Stimulated activated memory B cell treated with anti-CD40 and anti-IgM and Interleukin-4, amounts not matched to agents 10 μg/mL and 1 μg/mL and 100 μg/mL, for 72 hours (primary cell): ENCODE results near the gene NPAS3.

Source experiments
- ATAC-seq: fragments of 150-1000 bp; cut with Tn5 transposase; 2 replicates; pipeline ENCODE4 v1.10.0; 2021
- H3K27ac Mint-ChIP-seq: one replicate; pipeline ENCODE4 v1.8.0; 2022; ENCODE audit warnings: mild to moderate bottlenecking, mixed read lengths
- H3K27me3 Mint-ChIP-seq: one replicate; pipeline ENCODE4 v1.8.0; 2022; ENCODE audit warnings: mixed read lengths
- H3K36me3 Mint-ChIP-seq: one replicate; pipeline ENCODE4 v1.8.0; 2022; ENCODE audit warnings: mixed read lengths
- H3K4me1 Mint-ChIP-seq: one replicate; pipeline ENCODE4 v1.8.0; 2022; ENCODE audit warnings: mixed read lengths
- H3K4me3 Mint-ChIP-seq: one replicate; pipeline ENCODE4 v1.8.0; 2022; ENCODE audit warnings: mild to moderate bottlenecking, moderate library complexity, mixed read lengths
- H3K9me3 Mint-ChIP-seq: one replicate; pipeline ENCODE4 v1.8.0; 2022; ENCODE audit warnings: mixed read lengths

Gene NPAS3

GRCh38 chr14:32933629-32934072 lies 5.0 kb upstream of the NPAS3 start:
- Mint-ChIP-seq H3K4me3 (no peak overlapping the region), H3K27ac (no peak overlapping the region), H3K4me1 (peaks cover 11% of the 10 kb centered on the region), H3K27me3 (peaks cover 81% of the 10 kb centered on the region), H3K9me3 (no peaks in the 10 kb centered on the region), H3K36me3 (no peaks in the 10 kb centered on the region)
- no peak for ATAC-seq

GRCh38 chr14:32934073-32934880 lies 4.4 kb upstream of the NPAS3 start:
- Mint-ChIP-seq H3K4me1 (peaks cover 13% of the 10 kb centered on the region), H3K4me3 (no peak overlapping the region), H3K36me3 (no peaks in the 10 kb centered on the region), H3K27ac (no peak overlapping the region), H3K27me3 (peaks cover 85% of the 10 kb centered on the region), H3K9me3 (no peaks in the 10 kb centered on the region)
- ATAC-seq, result no peak

DNA sequence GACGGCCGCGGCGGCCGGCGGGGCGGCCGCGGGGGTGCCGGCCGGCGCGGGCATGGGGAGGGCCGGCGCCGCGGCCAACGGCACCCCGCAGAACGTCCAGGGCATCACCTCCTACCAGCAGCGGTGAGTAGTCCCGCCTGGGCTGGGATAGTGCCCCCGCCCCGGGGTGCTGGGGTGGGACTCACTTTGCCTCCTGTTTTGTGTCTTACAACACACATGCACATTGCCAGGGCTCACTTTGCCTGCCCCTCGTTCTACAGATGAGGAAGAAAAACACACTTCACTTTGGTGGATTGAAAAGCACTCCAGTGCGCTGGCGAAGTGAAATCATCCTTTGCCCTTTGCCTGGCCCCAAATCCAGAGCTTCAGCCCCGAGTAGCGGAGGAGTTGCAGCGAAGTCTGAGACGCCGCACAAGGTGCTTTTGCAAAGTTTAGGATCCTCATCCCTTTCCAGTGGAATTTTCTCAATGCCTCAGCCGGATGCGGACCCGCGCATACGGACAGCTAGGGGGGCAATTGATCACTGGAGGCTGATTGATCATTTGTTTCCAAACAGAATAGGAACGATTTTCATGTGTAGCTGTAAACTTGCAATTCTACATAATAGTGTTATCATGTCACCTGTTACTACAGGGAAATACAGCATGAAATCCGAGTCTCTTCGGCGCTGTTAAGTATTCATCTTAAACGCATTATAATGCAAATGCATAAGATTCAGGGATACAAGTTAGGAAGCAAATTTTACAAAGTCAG lies 3.6 kb upstream of the NPAS3 start:
- peaks cover 21% of the 10 kb centered on the region for H3K4me1 Mint-ChIP-seq
- H3K9me3 Mint-ChIP-seq, result no peaks in the 10 kb centered on the region
- no peak overlapping the region for H3K4me3 Mint-ChIP-seq
- no peak for ATAC-seq
- H3K36me3 Mint-ChIP-seq, result no peaks in the 10 kb centered on the region
- peaks cover 88% of the 10 kb centered on the region for H3K27me3 Mint-ChIP-seq
- no peak overlapping the region for H3K27ac Mint-ChIP-seq

DNA sequence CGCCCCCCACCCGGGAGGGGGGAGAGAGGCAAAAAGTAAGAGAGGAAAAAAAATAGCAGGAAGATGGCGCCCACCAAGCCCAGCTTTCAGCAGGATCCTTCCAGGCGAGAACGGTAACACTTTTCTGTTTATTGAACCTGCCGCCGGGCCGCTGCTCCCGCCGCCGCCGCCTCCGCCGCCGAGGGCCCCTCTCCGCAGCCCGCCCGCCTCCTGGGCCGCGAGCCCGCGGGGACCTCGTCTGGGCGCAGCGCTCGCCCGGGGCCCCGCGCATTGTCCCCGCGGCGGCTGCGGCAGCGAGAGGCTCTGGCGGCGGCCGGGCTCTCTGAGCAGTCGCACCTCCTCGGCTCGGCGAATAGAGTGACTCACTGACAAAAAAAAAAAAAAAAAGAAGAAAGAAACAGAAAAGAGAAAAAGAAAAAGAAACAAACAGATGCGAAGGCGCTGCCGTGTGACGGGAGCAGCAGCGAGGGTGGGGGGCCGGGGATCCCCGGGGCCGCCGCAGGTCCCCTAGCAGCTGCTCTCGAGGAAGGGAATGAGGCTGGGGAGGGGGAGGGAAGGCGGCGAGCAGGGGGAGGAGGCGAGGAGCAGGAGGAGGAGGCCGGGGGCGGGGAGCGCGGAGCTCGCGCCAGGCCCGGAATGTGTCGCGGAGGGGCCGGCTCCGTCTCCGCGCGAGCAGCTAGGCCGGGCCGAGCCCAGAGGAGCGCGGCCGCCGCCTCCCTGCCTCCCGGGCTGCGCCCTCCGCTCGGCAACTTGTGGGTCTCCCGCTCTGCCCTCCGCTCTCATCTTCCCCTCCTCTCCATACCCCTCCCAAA lies 781 bp downstream of the NPAS3 start:
- Mint-ChIP-seq H3K27me3 (peaks cover 73% of the 10 kb centered on the region), H3K36me3 (no peaks in the 10 kb centered on the region), H3K4me3 (peak overlapping the region; percentile 81), H3K9me3 (no peaks in the 10 kb centered on the region), H3K4me1 (peaks cover 20% of the 10 kb centered on the region), H3K27ac (no peak overlapping the region)
- peak; percentile 47 for ATAC-seq

- H3K36me3 Mint-ChIP-seq, result no peaks in the 10 kb centered on the region
- H3K27me3 Mint-ChIP-seq, result peaks cover 75% of the 10 kb centered on the region
- H3K9me3 Mint-ChIP-seq, result no peaks in the 10 kb centered on the region
- no peak overlapping the region for H3K27ac Mint-ChIP-seq
- no peak for ATAC-seq
- peaks cover 20% of the 10 kb centered on the region for H3K4me1 Mint-ChIP-seq
- H3K4me3 Mint-ChIP-seq, result peak overlapping the region; percentile 81
Observed at GRCh38 chr14:32940066-32940651, 1.5 kb downstream of the NPAS3 start.

DNA sequence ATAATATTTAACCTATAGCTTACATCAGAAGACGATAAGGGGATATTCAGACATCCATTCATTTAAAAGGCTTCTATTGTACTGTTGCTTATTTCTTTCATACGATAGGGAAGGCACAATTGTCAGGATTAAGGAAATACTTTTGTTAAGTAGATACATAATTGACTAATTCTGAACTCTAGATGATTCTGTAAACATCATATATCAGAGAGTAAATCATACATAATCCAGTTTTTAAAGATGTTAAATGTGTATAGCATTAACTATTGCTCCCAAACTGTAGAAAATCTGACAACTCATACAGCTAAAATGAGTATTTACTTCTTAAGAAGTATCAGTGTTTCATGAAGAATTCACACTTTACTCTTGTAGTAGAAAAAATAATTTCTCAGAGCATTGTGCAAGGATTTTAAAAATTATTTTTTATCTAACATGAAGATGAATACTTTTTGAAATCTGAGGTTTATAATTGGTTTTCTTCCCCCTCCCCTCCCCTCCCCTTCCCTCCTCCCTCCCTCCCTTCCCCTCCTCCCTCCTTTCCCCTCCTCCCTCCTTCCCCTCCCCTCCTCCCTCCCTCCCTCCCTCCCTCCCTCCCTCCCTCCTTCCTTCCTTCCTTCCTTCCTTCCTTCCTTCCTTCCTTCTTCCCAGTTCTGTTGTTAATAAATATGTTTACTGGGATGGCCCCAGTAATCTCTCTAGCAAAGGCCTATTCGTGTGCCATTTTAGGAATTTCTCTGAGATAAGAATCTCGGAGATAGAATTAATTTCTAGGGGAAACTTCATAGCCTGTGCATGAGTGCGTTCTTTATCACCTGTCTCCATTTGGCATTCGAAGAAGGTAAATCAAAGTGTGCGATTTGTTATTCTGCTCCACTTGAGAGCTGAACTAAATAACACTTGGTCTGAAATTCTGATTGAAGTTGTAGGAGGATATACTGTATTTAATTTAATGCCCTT lies 2.3 kb downstream of the NPAS3 start:
- Mint-ChIP-seq H3K9me3 (no peaks in the 10 kb centered on the region), H3K36me3 (no peaks in the 10 kb centered on the region), H3K4me1 (peaks cover 20% of the 10 kb centered on the region), H3K27ac (no peak overlapping the region), H3K27me3 (peaks cover 67% of the 10 kb centered on the region), H3K4me3 (no peak overlapping the region)
- ATAC-seq, result no peak

GRCh38 chr14:32941668-32942065 lies 3.0 kb downstream of the NPAS3 start:
- H3K4me1 Mint-ChIP-seq, result peaks cover 20% of the 10 kb centered on the region
- no peak overlapping the region for H3K27ac Mint-ChIP-seq
- H3K36me3 Mint-ChIP-seq, result no peaks in the 10 kb centered on the region
- peaks cover 60% of the 10 kb centered on the region for H3K27me3 Mint-ChIP-seq
- no peaks in the 10 kb centered on the region for H3K9me3 Mint-ChIP-seq
- no peak for ATAC-seq
- no peak overlapping the region for H3K4me3 Mint-ChIP-seq

DNA sequence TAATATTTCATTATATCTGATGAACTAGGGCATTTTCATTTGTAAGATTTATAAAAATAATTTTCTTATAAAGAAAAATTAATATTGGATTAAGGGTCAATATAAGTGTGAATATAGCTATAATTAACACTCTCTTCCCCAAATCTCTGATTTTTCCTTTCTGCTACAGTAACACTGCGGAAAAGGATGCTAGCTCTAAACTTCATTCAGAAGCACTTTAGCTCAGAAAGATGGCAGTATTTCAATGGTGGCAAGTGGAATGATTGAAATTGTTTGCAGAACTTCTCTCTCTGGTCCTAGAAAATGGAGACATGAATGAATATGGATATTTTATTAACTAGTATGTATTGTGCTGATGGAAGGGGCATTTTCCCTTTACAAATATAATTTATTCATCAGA lies 8.4 kb downstream of the NPAS3 start:
- H3K36me3 Mint-ChIP-seq, result no peaks in the 10 kb centered on the region
- no peaks in the 10 kb centered on the region for H3K9me3 Mint-ChIP-seq
- H3K4me1 Mint-ChIP-seq, result no peaks in the 10 kb centered on the region
- no peak for ATAC-seq
- H3K27me3 Mint-ChIP-seq, result peaks cover 14% of the 10 kb centered on the region
- no peak overlapping the region for H3K4me3 Mint-ChIP-seq
- no peak overlapping the region for H3K27ac Mint-ChIP-seq

- Mint-ChIP-seq H3K36me3 (no peaks in the 10 kb centered on the region), H3K4me3 (no peak overlapping the region), H3K9me3 (no peaks in the 10 kb centered on the region), H3K27ac (no peak overlapping the region), H3K27me3 (peaks cover 14% of the 10 kb centered on the region), H3K4me1 (no peaks in the 10 kb centered on the region)
- ATAC-seq, result no peak
Observed at GRCh38 chr14:32947792-32948191, 9.1 kb downstream of the NPAS3 start.

DNA sequence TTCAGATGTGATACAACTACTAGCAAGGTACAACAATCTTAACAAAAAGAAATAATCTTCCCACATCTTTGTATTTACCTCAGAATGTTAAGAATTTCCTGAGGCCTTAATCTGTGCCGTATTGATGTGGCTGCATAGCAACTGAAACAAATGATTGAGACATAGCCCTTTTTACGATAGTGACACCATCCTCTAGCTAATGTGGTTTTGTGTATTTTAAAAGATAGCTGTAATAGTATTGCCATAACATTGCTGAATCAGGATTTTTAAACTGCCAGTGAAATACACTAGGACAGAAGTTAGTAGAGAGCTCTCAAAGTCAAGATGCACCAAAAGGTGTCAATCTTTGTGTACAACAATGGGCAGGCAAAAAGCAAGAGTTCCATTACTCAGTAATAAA lies 11.9 kb downstream of the NPAS3 start:
- Mint-ChIP-seq H3K9me3 (no peaks in the 10 kb centered on the region), H3K27ac (no peak overlapping the region), H3K36me3 (no peaks in the 10 kb centered on the region), H3K4me1 (no peaks in the 10 kb centered on the region), H3K27me3 (no peaks in the 10 kb centered on the region), H3K4me3 (no peak overlapping the region)
- no peak for ATAC-seq

GRCh38 chr14:32967421-32967820 lies 28.7 kb downstream of the NPAS3 start:
- no peak overlapping the region for H3K4me3 Mint-ChIP-seq
- H3K36me3 Mint-ChIP-seq, result no peaks in the 10 kb centered on the region
- no peaks in the 10 kb centered on the region for H3K4me1 Mint-ChIP-seq
- no peaks in the 10 kb centered on the region for H3K27me3 Mint-ChIP-seq
- H3K9me3 Mint-ChIP-seq, result peaks cover 3% of the 10 kb centered on the region
- ATAC-seq, result no peak
- H3K27ac Mint-ChIP-seq, result no peak overlapping the region

DNA sequence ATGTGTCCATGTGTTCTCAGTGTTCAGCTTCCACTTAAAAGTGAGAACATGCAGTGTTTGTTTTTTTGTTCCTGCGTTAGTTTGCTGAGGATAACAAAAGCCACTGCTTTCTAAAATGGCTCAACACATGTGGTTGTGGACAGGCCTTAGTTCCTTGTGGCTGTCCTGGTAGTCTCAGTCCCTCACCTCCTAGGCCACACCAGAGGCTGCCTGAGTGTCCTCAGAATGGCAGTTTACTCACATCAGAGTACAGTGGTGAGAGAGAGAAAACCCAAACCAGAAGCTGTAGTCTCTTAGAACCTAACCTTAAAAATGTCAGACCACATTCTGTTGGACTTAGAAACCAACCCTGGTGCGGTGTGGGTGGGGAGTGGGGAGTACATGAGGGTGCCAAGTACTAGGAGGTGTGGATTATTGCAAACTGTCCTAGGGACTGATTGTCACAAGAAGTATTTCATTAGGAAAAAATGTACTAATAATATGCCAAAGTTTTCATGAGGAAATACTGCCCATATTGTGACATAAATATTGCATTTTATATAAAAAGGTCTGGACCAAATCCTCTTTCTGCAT lies 30.4 kb downstream of the NPAS3 start:
- ATAC-seq, result peak; percentile 45
- Mint-ChIP-seq H3K36me3 (no peaks in the 10 kb centered on the region), H3K9me3 (peaks cover 3% of the 10 kb centered on the region), H3K4me1 (no peaks in the 10 kb centered on the region), H3K4me3 (no peak overlapping the region), H3K27ac (no peak overlapping the region), H3K27me3 (no peaks in the 10 kb centered on the region)

DNA sequence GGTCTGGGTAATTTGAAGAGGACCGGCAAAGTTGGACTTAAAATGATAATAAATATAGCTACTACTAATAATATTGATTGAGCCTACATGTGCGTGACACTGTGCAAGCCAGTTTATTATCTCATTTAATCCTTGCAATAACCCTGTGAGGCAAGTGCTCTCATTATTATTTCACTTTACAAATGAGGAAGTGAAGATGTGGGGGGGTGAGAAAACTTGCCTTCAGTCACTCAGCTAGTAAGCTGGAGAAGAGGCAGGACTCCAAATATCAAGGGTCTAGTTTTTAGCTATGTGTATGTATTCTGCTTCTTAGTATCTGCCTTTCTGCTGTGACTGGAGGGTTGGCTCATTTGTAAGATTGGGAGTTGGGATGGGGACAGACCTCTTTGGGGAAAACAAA lies 39.2 kb downstream of the NPAS3 start:
- ATAC-seq, result no peak
- Mint-ChIP-seq H3K27me3 (peaks cover 8% of the 10 kb centered on the region), H3K27ac (no peak overlapping the region), H3K4me3 (no peak overlapping the region), H3K36me3 (no peaks in the 10 kb centered on the region), H3K4me1 (no peaks in the 10 kb centered on the region), H3K9me3 (peaks cover 5% of the 10 kb centered on the region)

GRCh38 chr14:32978691-32979255 lies 40.1 kb downstream of the NPAS3 start:
- H3K36me3 Mint-ChIP-seq, result no peaks in the 10 kb centered on the region
- no peak overlapping the region for H3K27ac Mint-ChIP-seq
- no peak for ATAC-seq
- H3K4me3 Mint-ChIP-seq, result no peak overlapping the region
- no peaks in the 10 kb centered on the region for H3K4me1 Mint-ChIP-seq
- peaks cover 8% of the 10 kb centered on the region for H3K27me3 Mint-ChIP-seq
- peaks cover 5% of the 10 kb centered on the region for H3K9me3 Mint-ChIP-seq
